SK-N-SH treated with all-trans-retinoic acid at 6 μM for 48 hours (cell line): ENCODE measurements around the gene MINK1.

Experiments
- ATAC-seq: fragments of 200-7000 bp; cut with Tn5 transposase; 3 replicates; pipeline ENCODE4 v1.9.1; 2020; ENCODE audit warnings: mild to moderate bottlenecking, moderate library complexity
- ESRRG ChIP-seq: fragments of 250-450 bp; sonication (Bioruptor Pico); IDR thresholded peaks from 2 replicates; pipeline ENCODE4 v1.6.1; 2021; ENCODE audit warnings: mild to moderate bottlenecking
- GLIS3 ChIP-seq: fragments of 250-450 bp; sonication (Bioruptor Pico); IDR thresholded peaks from 2 replicates; pipeline ENCODE4 v1.5.0; 2020; ENCODE audit warnings: mild to moderate bottlenecking, moderate library complexity
- ISL1 ChIP-seq: fragments of 250-450 bp; sonication (Bioruptor Pico); IDR thresholded peaks from 2 replicates; pipeline ENCODE4 v2.1.2; 2022; ENCODE audit warnings: mild to moderate bottlenecking, moderate library complexity
- OSR1 ChIP-seq: fragments of 250-450 bp; sonication (Bioruptor Pico); IDR thresholded peaks from 2 replicates; pipeline ENCODE4 v1.8.0; 2022; ENCODE audit warnings: moderate library complexity, mild to moderate bottlenecking, inconsistent platforms
- PPARA ChIP-seq: fragments of 250-450 bp; sonication (Bioruptor Pico); IDR thresholded peaks from 2 replicates; pipeline ENCODE4 v1.5.0; 2020; ENCODE audit warnings: mild to moderate bottlenecking, borderline replicate concordance
- RARB ChIP-seq: fragments of 250-450 bp; sonication (Bioruptor Pico); IDR thresholded peaks from 2 replicates; pipeline ENCODE4 v1.8.0; 2021; ENCODE audit warnings: mild to moderate bottlenecking, moderate library complexity
- ZC3H10 ChIP-seq: fragments of 250-450 bp; sonication (Bioruptor Pico); IDR thresholded peaks from 2 replicates; pipeline ENCODE4 v1.5.1; 2021; ENCODE audit warnings: mild to moderate bottlenecking, moderate library complexity
- ZFP30 ChIP-seq: fragments of 450-650 bp; formaldehyde crosslinking; IDR thresholded peaks from 2 replicates; pipeline ENCODE4 v1.5.0; 2022; ENCODE audit warnings: mild to moderate bottlenecking, moderate library complexity
- TF ChIP-seq, protein P1 (sequence below): fragments of 250-450 bp; sonication (Bioruptor Pico); IDR thresholded peaks from 2 replicates; pipeline ENCODE4 v1.8.0; 2021; ENCODE audit warnings: low read depth, mild to moderate bottlenecking, moderate library complexity, borderline replicate concordance
- TF ChIP-seq, protein P2 (sequence below): fragments of 250-450 bp; sonication (Bioruptor Pico); IDR thresholded peaks from 2 replicates; pipeline ENCODE4 v1.5.1; 2020; ENCODE audit warnings: low read depth, mild to moderate bottlenecking, moderate library complexity

MINK1 gene

DNA sequence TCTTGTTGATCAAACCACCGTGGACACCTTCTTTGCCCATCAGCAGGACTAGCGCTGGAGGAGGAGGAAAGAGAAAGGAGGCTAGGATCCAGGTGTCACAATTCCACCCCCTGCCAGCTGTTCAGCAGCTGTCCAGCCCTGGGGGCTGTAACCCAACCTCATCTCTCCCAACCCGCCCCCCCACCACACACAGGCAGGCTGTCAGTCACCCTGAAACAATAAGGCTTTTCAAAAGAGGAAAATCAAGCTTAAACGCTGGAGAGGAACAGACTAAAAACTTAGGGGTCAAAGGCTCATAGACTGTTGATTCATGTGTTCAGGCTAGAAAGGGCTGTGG lies 112.8 kb downstream of the MINK1 start (continued):
- TF ChIP-seq, protein P1, sequence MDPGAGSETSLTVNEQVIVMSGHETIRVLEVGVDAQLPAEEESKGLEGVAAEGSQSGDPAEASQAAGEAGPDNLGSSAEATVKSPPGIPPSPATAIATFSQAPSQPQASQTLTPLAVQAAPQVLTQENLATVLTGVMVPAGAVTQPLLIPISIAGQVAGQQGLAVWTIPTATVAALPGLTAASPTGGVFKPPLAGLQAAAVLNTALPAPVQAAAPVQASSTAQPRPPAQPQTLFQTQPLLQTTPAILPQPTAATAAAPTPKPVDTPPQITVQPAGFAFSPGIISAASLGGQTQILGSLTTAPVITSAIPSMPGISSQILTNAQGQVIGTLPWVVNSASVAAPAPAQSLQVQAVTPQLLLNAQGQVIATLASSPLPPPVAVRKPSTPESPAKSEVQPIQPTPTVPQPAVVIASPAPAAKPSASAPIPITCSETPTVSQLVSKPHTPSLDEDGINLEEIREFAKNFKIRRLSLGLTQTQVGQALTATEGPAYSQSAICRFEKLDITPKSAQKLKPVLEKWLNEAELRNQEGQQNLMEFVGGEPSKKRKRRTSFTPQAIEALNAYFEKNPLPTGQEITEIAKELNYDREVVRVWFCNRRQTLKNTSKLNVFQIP (CRISPR knock-in tag): no peak
- no peak for TF ChIP-seq ISL1 (CRISPR knock-in tag)

DNA sequence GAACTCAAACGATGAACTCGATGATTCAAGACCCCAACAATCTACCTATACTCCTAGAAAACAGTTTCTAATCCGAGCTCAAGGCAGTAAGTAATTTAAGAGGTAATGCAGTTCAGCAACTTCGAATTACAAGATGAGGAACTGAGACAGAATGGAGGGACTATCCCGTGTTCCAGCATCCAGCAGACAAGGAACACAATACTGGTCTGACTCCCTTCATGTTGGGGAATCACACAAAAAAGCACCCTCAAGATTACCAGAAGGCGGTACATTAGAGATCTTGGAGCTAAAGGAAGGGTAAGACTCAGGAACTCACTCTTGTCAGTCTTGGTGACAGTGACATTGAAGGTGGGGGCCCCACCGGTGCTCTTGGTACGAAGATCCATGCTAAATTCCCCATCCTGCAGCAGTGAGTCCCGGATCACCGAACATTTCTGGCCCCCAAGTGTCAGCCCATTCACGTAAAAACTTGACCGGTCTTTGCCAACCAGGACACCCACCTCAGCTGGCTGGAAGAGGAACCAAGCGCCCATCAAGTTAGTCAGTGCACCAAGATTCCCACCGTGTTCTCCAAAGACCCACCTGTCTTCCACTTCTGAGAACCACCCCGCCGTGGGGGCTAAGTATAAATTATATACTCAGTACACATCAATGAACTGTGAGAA lies 113.3 kb downstream of the MINK1 start:
- TF ChIP-seq GLIS3 (CRISPR knock-in tag) (no peak), ZFP30 (CRISPR knock-in tag) (no peak), OSR1 (CRISPR knock-in tag) (no peak), PPARA (no peak), ESRRG (no peak), RARB (CRISPR knock-in tag) (no peak)
- ATAC-seq: no peak

DNA sequence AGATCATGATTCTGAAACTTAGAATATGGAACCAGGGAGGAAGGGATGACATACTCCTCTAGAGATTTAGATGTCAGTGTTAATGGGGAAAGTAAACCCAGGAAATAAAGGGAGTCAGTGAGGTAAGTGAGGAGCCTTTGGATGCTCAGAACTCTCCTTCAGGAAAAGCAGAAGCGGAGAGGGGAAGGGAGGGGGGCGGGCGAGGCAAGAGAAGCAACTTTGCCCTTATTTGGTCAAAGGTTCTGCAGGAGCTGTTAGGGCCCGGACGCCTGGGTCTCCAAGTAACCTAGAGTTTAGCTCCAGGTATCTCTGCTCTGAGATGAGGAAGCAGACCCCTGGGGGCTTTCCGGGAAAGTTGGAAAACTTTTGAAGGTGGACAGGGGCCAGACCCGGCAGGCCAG lies 113.9 kb downstream of the MINK1 start:
- no peak for ATAC-seq
- no peak for TF ChIP-seq ZC3H10 (CRISPR knock-in tag)
- TF ChIP-seq RARB (CRISPR knock-in tag): no peak
- TF ChIP-seq, protein P2, sequence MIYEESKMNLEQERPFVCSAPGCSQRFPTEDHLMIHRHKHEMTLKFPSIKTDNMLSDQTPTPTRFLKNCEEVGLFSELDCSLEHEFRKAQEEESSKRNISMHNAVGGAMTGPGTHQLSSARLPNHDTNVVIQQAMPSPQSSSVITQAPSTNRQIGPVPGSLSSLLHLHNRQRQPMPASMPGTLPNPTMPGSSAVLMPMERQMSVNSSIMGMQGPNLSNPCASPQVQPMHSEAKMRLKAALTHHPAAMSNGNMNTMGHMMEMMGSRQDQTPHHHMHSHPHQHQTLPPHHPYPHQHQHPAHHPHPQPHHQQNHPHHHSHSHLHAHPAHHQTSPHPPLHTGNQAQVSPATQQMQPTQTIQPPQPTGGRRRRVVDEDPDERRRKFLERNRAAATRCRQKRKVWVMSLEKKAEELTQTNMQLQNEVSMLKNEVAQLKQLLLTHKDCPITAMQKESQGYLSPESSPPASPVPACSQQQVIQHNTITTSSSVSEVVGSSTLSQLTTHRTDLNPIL (CRISPR knock-in tag): no peak
